Fibroblast of skin of abdomen (primary cell): ENCODE measurements around the gene MIDN.

Experiments
- DNase-seq: peaks from one replicate; pipeline ENCODE4 v3.0.0-alpha.2; 2013

MIDN gene

GRCh38 chr19:1270854-1271527, 22.6 kb downstream of the MIDN start:
- DNase-seq: no peak

GRCh38 chr19:1271528-1272422, 23.4 kb downstream of the MIDN start:
- DNase-seq: no peak

GRCh38 chr19:1272423-1273262, 24.3 kb downstream of the MIDN start:
- no peak for DNase-seq

- no peak for DNase-seq
These were observed 25.1 kb downstream of the MIDN start for GRCh38 chr19:1273263-1274041.

GRCh38 chr19:1274081-1274851, 25.9 kb downstream of the MIDN start:
- no peak for DNase-seq

- peak; percentile 24 for DNase-seq
These were observed 26.5 kb downstream of the MIDN start for GRCh38 chr19:1274852-1275259.

- peak; percentile 98 for DNase-seq
These were observed 27.0 kb downstream of the MIDN start, which contains the start of gene FAM174C for GRCh38 chr19:1275260-1275975. FAM174C (plus strand) TSS chr19:1275530; CDS start chr19:1275550, 20 bp downstream.

GRCh38 chr19:1275976-1276627, 27.7 kb downstream of the MIDN start:
- no peak for DNase-seq

GRCh38 chr19:1276628-1277022, 28.2 kb downstream of the MIDN start:
- no peak for DNase-seq

GRCh38 chr19:1277061-1277460, 28.7 kb downstream of the MIDN start:
- no peak for DNase-seq

- no peak for DNase-seq
These were observed 29.7 kb downstream of the MIDN start for GRCh38 chr19:1278074-1278473.

- no peak for DNase-seq
These were observed 30.6 kb downstream of the MIDN start for GRCh38 chr19:1278713-1279660.

- DNase-seq: peak; percentile 77
These were observed 31.5 kb downstream of the MIDN start for GRCh38 chr19:1279782-1280341.

- DNase-seq: no peak
These were observed 32.5 kb downstream of the MIDN start for GRCh38 chr19:1280636-1281568.

GRCh38 chr19:1281569-1282287, 33.3 kb downstream of the MIDN start:
- no peak for DNase-seq

GRCh38 chr19:1282588-1283206, 34.3 kb downstream of the MIDN start:
- no peak for DNase-seq
